GM20000 (cell line): Measurements from ENCODE around the gene ECHDC3.

Source experiments
- DNase-seq: peaks from one replicate; pipeline ENCODE4 v3.0.0; 2012; ENCODE audit warnings: low spot score
- TF ChIP-seq, protein P1 (sequence below): IDR thresholded peaks from 2 replicates; pipeline ENCODE4 v1.5.1; 2012; ENCODE audit warnings: mild to moderate bottlenecking, control low read depth; ENCODE audit errors: extremely low read depth, missing control alignments

The ECHDC3 gene

DNA sequence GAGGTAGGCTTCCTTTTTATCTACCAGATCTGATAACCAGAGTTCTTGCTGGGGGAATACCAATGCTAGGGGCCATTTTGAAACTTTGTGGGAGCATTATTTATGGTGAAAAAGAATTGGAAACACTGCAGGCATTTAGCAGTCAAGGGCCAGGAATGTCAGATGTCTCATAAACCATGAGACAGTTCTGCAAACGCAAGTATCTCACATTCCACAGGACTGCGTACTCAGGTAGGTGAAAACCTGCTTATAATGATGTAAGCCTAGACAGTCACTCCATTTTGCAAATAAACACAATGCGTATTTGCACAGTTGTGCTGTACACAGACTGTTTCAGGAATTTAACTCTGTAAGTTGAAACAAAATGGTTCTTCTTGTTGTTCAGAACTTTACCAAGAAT lies 33.9 kb downstream of the ECHDC3 start:
- TF ChIP-seq, protein P1, sequence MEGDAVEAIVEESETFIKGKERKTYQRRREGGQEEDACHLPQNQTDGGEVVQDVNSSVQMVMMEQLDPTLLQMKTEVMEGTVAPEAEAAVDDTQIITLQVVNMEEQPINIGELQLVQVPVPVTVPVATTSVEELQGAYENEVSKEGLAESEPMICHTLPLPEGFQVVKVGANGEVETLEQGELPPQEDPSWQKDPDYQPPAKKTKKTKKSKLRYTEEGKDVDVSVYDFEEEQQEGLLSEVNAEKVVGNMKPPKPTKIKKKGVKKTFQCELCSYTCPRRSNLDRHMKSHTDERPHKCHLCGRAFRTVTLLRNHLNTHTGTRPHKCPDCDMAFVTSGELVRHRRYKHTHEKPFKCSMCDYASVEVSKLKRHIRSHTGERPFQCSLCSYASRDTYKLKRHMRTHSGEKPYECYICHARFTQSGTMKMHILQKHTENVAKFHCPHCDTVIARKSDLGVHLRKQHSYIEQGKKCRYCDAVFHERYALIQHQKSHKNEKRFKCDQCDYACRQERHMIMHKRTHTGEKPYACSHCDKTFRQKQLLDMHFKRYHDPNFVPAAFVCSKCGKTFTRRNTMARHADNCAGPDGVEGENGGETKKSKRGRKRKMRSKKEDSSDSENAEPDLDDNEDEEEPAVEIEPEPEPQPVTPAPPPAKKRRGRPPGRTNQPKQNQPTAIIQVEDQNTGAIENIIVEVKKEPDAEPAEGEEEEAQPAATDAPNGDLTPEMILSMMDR, result no peak
- DNase-seq, result no peak

DNA sequence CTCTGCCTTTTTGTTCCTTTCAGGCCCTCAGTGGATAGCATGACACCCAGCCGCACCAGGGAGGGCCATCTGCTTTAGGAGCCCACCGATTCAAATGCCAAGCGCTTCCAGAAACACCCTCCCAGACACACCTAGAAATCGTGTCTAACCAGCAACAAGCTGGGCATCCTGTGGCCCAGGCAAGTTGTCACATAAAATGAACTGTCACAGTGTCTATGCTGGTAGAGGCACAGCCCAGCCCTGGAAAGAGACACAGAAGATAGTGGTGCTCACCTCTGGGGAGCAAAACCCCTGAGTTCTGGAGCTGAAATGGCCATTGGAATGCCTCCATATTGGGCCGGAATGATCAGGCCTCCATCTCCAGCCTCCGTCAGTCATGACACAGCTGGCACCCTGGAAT lies 38.9 kb downstream of the ECHDC3 start:
- no peak for DNase-seq
- TF ChIP-seq, protein P1, result no peak

- TF ChIP-seq, protein P1, result peak; percentile 32
- DNase-seq, result peak; percentile 68
These were observed 40.8 kb downstream of the ECHDC3 start for GRCh38 chr10:11782793-11783557.

GRCh38 chr10:11783558-11783865 lies 41.3 kb downstream of the ECHDC3 start:
- TF ChIP-seq, protein P1, result no peak
- no peak for DNase-seq

- TF ChIP-seq, protein P1, result no peak
- no peak for DNase-seq
These were observed 45.2 kb downstream of the ECHDC3 start for GRCh38 chr10:11787374-11787773.

GRCh38 chr10:11787846-11788245 lies 45.7 kb downstream of the ECHDC3 start:
- DNase-seq, result no peak
- TF ChIP-seq, protein P1, result no peak

DNA sequence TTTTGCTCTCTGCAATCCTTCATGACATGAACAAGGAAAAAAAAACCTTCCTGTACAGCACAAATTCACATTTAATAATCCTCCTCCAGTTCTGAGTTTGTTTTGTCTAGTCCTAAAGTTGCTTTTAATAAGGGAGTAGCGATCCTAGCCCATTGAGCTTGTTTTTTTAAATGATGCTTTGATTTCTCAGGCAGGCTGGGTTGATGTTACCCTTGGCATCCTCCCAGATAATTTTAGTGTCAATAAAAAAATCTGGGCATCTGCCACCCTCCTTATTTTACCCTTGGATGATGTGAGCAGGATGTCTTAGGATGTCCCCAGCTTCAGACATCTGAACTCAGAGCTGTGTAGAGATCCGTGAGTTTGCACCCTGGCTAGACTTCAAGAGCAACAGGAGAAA lies 47.1 kb downstream of the ECHDC3 start:
- TF ChIP-seq, protein P1, result no peak
- DNase-seq, result no peak
